HG02642 (cell line): Measurements from ENCODE around the gene NHSL1.

ENCODE experiments used
- ATAC-seq: cut with Tn5 transposase; IDR thresholded peaks from one replicate; pipeline ENCODE4 v1.9.1; 2021; ENCODE audit warnings: mild to moderate bottlenecking; ENCODE audit not compliant: unreplicated experiment, poor library complexity

The NHSL1 gene

DNA sequence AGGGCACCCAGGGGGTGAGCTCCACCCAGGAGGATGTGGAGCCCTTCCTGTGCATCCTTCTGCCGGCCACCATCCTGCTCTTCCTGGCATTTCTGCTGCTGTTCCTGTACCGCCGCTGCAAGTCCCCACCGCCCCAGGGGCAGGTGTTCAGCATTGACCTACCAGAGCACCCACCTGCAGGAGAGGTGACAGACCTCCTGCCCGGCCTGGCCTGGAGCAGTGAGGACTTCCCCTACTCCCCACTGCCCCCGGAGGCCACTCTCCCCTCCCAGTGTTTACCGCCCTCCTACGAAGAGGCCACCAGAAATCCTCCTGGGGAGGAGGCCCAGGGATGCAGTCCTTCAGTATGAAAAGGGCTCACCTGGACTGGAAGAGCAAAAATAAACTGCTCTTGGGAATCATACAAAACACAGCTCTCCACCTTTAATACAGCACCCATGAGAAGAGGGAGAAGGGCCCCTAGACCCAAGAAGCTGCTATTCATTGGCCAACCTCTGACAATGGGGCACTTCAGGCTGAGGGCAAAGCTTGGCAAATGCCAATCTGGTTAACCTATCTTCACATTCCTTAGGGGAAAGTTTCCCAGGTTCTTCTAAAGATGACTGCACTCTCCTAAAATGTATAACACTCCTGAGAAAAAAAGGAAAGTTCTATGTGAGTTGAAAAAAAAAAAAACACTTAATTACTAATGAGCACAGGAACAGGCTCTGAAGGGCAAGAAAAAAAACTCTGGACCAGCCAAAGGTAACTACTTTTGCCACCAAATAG is 116.6 kb downstream of the NHSL1 start:
- no peak for ATAC-seq

DNA sequence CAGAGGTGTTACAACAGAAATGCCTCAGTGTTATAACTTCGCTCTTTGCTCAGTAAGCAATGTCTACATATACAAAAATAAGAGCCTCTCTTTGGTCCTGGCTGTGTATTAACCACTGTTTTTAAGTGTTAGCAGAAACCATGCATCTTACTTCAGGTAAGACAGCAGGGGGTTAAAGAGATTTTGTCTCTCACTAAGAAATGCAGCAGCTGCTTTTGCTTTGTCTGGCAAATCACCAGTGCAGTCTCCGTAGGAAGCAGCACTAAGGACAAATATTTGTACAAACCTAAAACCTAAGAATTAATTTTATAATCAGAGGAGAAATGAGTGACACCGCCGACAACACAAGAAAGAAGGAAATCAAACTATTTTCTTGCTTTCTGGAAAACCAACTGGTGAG is 120.8 kb downstream of the NHSL1 start:
- no peak for ATAC-seq

DNA sequence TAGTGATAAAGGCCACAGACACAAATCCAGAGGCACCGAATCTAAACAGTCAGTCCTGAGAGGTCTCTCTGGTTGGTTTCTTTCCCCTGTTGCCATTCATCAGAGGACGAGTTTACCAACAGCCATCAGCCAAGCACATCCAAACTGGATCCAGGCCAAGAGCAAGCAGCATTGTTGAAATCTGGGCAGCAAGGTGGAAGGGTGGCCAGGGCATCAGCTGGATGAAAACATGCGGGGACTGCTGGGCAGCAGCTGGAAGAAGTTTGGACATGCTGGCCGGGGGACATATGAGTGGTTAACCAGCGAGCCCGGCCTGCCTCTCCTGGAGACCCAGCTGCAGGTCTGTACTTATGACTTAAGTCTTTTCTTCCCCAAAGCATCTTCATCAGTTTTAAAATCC is 121.5 kb downstream of the NHSL1 start, which contains the start of gene SMIM28:
SMIM28 (plus strand) TSS at position 62 of the 400 bp plus-strand sequence; CDS start at position 230, 168 bp downstream.
- ATAC-seq: no peak

DNA sequence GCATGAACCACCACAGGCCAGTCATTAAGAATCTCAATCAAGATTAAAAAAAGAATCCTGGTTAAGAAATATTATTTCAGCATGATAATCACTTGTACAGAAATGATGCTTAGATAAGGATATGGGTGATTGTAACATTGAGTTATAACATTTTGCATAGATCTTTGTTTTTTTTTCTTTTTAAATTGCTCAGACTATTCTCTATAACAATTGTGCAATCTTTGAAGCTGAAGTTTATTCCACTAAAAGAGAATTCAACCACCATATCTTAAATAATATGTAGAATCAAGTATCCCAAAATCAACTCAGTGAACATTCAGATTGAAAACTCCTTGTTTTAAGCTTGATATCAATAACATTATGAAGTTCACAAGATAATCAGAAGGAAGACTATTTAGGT is 122.3 kb downstream of the NHSL1 start:
- ATAC-seq: no peak

DNA sequence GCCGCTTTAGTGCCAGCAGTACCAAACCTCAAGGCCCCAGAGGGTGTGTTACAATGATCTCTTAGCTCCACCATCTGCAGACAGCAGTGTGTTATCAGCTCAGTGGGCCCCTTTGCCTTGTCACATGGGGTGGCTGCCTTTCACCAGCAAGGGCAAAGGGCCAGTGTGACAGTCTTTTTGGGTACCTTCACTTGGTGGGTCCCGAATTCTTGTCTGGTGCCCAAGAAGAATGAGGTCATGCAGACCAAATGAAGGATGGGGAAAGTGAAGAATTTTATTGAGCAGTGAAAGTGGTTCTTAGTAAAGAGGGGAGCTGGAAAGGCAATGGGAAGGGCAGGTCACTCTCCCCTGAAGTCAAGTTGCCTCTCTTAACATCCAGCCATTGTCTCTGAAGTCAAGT is 124.5 kb downstream of the NHSL1 start:
- no peak for ATAC-seq

DNA sequence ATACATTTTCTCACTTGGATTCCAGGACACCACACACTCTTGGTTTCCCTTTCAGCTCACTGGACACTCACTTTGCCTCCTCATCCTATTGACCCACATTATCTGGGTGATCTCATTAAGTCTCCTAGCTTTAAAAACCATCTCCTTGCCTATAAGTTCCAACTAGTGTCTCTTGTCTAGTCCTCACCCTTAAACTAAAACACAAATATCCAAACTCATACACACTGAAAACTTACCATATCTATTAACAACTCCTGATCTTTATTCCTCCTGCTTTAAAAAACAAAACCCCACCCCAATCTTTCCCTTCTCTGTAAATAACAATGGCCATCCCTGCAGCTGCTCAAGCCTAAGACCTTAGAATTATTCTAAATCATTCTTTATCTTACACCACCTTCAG is 125.1 kb downstream of the NHSL1 start:
- no peak for ATAC-seq

DNA sequence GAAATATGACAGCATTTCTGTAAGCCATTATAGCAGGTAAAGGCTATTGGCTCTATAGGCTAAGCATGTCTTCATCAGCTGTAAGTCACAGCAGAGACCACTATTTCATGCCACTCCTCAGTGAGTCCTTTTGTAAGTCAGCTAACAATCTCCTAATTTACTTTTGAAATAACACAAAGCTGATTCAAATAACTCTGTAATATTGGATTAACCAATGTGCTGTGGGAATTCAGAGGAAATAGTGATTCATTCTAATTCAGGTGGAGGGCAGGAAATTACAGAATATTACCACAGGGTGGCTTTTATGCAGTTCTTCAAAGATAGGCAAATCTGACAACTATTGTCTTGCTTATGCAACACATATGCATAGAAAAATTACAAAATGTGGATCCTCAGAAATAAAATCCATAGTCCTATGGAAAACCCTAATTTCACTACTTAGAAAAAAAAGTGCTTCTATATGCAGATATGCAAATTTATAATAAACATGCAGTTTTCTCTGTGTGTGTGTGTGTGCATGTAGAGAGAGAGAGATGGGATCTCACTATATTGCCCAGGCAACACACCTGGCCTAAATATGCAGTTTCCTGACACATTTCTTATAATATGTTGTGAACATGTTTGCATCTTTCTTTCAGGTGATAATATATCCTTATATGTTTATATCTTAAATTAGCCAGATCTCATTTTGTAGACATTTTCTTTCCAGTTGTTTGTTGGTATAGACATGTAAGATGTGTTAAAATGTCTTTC is 126.4 kb downstream of the NHSL1 start:
- no peak for ATAC-seq
